Spleen (tissue), 11 donors: Measurements from ENCODE around the gene BTN1A1. TPM values are rescaled to one million over a fixed set of nuclear protein-coding genes. Genes with fewer than 3 reads are reported as not detected.
A peak's percentile ranks its signal among the peaks of the same experiment; 100 is the strongest.
"Not testable (repeated sequence)": the region's sequence is repeated elsewhere in the genome, so short reads cannot be mapped to it uniquely, and the experiment has no call there.

Experiments used
- DNase-seq: peaks from one replicate; pipeline ENCODE4 v3.0.0-alpha.2; 2020
- H3K27ac ChIP-seq, 8 donors: fragments of 200-600 bp; sonication (generic) in 7 of 8; 1 replicate in 4 of 8; 2 replicates in 4 of 8; pipeline versions ENCODE4 v1.5.0 to v1.8.0; 2016 to 2021; ENCODE audit warnings: inconsistent platforms in 4 of 8, mild to moderate bottlenecking in 4 of 8, moderate library complexity in 1 of 8
- H3K27me3 ChIP-seq, 7 donors: fragments of 200-600 bp; sonication (generic) in 6 of 7; replicated peaks in 1 of 7; 1 replicate in 4 of 7; 2 replicates in 3 of 7; pipeline versions ENCODE4 v1.5.0 to v1.8.0; 2016 to 2021; ENCODE audit warnings: inconsistent platforms in 3 of 7, mild to moderate bottlenecking in 1 of 7
- H3K36me3 ChIP-seq, 6 donors: fragments of 200-600 bp; sonication (generic) in 5 of 6; 1 replicate in 4 of 6; 2 replicates in 2 of 6; pipeline versions ENCODE4 v1.5.0 to v1.8.0; 2016 to 2021; ENCODE audit warnings: inconsistent platforms in 2 of 6
- H3K4me1 ChIP-seq, 6 donors: fragments of 200-600 bp; sonication (generic) in 5 of 6; 1 replicate in 3 of 6; 2 replicates in 3 of 6; pipeline versions ENCODE4 v1.5.0 to v1.8.0; 2016 to 2021; ENCODE audit warnings: inconsistent platforms in 3 of 6
- H3K4me3 ChIP-seq, 8 donors: fragments of 200-600 bp; sonication (generic) in 7 of 8; 1 replicate in 4 of 8; 2 replicates in 4 of 8; pipeline versions ENCODE4 v1.5.0 to v1.8.0; 2016 to 2021; ENCODE audit warnings: inconsistent platforms in 4 of 8, mild to moderate bottlenecking in 4 of 8, moderate library complexity in 2 of 8
- H3K9me3 ChIP-seq, 8 donors: fragments of 200-600 bp; sonication (generic) in 7 of 8; 1 replicate in 4 of 8; 2 replicates in 4 of 8; pipeline versions ENCODE4 v1.5.0 to v1.8.0; 2016 to 2021; ENCODE audit warnings: inconsistent platforms in 4 of 8
- CTCF ChIP-seq, 11 experiments: fragments of 200-600 bp in 7 of 11; fragments of 450-650 bp in 4 of 11; sonication (generic) in 4 of 11; IDR thresholded peaks in 8 of 11; conservative IDR thresholded peaks in 3 of 11; 1 replicate in 7 of 11; 2 replicates in 4 of 11; pipeline versions ENCODE4 v1.4.0 to v1.8.0; 2016 to 2021; ENCODE audit warnings: antibody characterized with exemption in 11 of 11, inconsistent platforms in 4 of 11, mild to moderate bottlenecking in 1 of 11
- POLR2A ChIP-seq, 3 donors: fragments of 450-650 bp; IDR thresholded peaks; one replicate each; pipeline ENCODE4 v1.5.1; 2017; ENCODE audit warnings: antibody characterized with exemption in 3 of 3, mild to moderate bottlenecking in 1 of 3
- POLR2AphosphoS5 ChIP-seq, 3 donors: sonication (generic); formaldehyde crosslinking; IDR thresholded peaks; one replicate each; pipeline ENCODE4 v1.5.1; 2017; ENCODE audit warnings: antibody characterized with exemption in 3 of 3
- WGBS, 5 donors: extraction: QIAGEN DNeasy Blood & Tissue Kit in 3 of 5; methylation state at CpG; one replicate each; pipeline versions ENCODE4 v1.1.5 to v1.1.7; 2013 to 2018; 5-methylcytosine and 5-hydroxymethylcytosine counted together
- intact Hi-C: fragments of 100-400 bp; cut with DNase I; formaldehyde crosslinking; loops from one replicate; pipeline ENCODE4 v1.15.0; 2023; ENCODE audit warnings: low total_unique reads
- polyA plus RNA-seq, 3 donors: library from polyadenylated mRNA; stranded (reverse); fragments of 200-250 nt; gene quantifications; one replicate each; pipeline ENCODE4 v1.2.1, GENCODE V29; 2013
- total RNA-seq, 7 donors: library from RNA; depleted of rRNA in 3 of 7; stranded (reverse); fragments of >200 nt in 3 of 7; fragmentation: NEBNext Ultra II Directional in 4 of 7; extraction: Animal tissue kit (Norgen Biotek cat#: 25700) in 4 of 7; gene quantifications; one replicate each; pipeline versions ENCODE4 v1.1.0 to v1.2.1, GENCODE V29; 2016 to 2021
- donor health status: healthy with polysubstance abuse.
- donor health status: DM: no; HTN: no; CAD: no; lungs with moderate emphysema.
- donor health status: DM: no; HTN: no; CAD: no.
- donor health status: Bipolar disorder and iron deficiency.
- donor health status: healthy.
- donor health status: DM: no; HTN: no; CAD: no.
- donor health status: DM: yes; HTN: yes; CAD: no.

BTN1A1 gene
- total and polyA plus RNA-seq, 10 donors = 0.23 to 1.1 (median 0.35) TPM

- WGBS, 5 donors = 24 to 28% (median 26%) methylated on average over 9 of the region's 9 CpGs
- DNase-seq = no peak
- Histone ChIP-seq H3K36me3 (peaks cover 0 to 35% (median 23%) of the 10 kb centered on the region in 6 donors), H3K9me3 (no peaks in the 10 kb centered on the region), H3K27me3 (no peaks in the 10 kb centered on the region), H3K4me1 (peaks cover 40 to 84% (median 62%) of the 10 kb centered on the region in 6 donors), H3K27ac (peak overlapping the region; percentile 77 to 98 (median 96)), H3K4me3 (peak overlapping the region in 7 of 8 donors; percentile 67 to 80 (median 76))
- intact Hi-C loops = no loop called here
- no peak for TF ChIP-seq CTCF (IDR thresholded peaks at IDR 0.05 in 8 of 11, conservative IDR thresholded peaks at IDR 0.05 in 3 of 11)
- TF ChIP-seq POLR2A (IDR thresholded peaks at IDR 0.05) = no peak
- peak in 1 of 3 donors; percentile 20 for TF ChIP-seq POLR2AphosphoS5 (IDR thresholded peaks at IDR 0.05)
Observed at GRCh38 chr6:26457264-26457805, 42.8 kb upstream of the BTN1A1 start.

- Histone ChIP-seq H3K4me3 (peak within 1 kb of the TSS; percentile 66 to 80 (median 76)), H3K36me3 (peaks cover 0 to 41% (median 30%) of the 10 kb centered on the region in 6 donors), H3K9me3 (no peaks in the 10 kb centered on the region), H3K27me3 (no peaks in the 10 kb centered on the region), H3K27ac (peak within 1 kb of the TSS; percentile 77 to 98 (median 96)), H3K4me1 (peaks cover 40 to 84% (median 63%) of the 10 kb centered on the region in 6 donors)
- intact Hi-C loops = no loop called here
- DNase-seq = peak; percentile 95
- no peak for TF ChIP-seq CTCF (IDR thresholded peaks at IDR 0.05 in 8 of 11, conservative IDR thresholded peaks at IDR 0.05 in 3 of 11)
- peak; percentile 68 to 81 (median 79) for TF ChIP-seq POLR2AphosphoS5 (IDR thresholded peaks at IDR 0.05)
- no peak for TF ChIP-seq POLR2A (IDR thresholded peaks at IDR 0.05)
- 0 to 1% (median 1%) methylated on average over 28 to 31 of the region's 31 CpGs for WGBS, 5 donors
Observed at GRCh38 chr6:26457806-26458688, 42.1 kb upstream of the BTN1A1 start, which contains the start of gene BTN2A1. TSS of gene BTN2A1 (plus strand) at chr6:26457955. CDS start at chr6:26458637, 682 bp downstream.

- Histone ChIP-seq H3K4me1 (peaks cover 40 to 93% (median 71%) of the 10 kb centered on the region in 6 donors), H3K27ac (peak overlapping the region in 6 of 8 donors; percentile 8 to 98 (median 97)), H3K27me3 (no peaks in the 10 kb centered on the region), H3K36me3 (peaks cover 0 to 53% (median 42%) of the 10 kb centered on the region in 6 donors), H3K9me3 (no peaks in the 10 kb centered on the region), H3K4me3 (peak overlapping the region; percentile 66 to 80 (median 76))
- TF ChIP-seq POLR2A (IDR thresholded peaks at IDR 0.05) = no peak
- TF ChIP-seq CTCF (IDR thresholded peaks at IDR 0.05 in 8 of 11, conservative IDR thresholded peaks at IDR 0.05 in 3 of 11) = no peak
- WGBS, 5 donors = 82 to 89% (median 85%) methylated on average over 16 of the region's 16 CpGs
- DNase-seq = no peak
- intact Hi-C loops = no loop called here
Observed at GRCh38 chr6:26459023-26459810, 40.9 kb upstream of the BTN1A1 start.

- H3K27me3 ChIP-seq, DNase-seq, H3K27ac ChIP-seq, intact Hi-C loops, H3K9me3 ChIP-seq: not testable (repeated sequence)
- Histone ChIP-seq H3K36me3 (peaks cover 0 to 75% (median 63%) of the 10 kb centered on the region in 6 donors), H3K4me1 (peaks cover 32 to 83% (median 67%) of the 10 kb centered on the region in 6 donors), H3K4me3 (peak overlapping the region in 4 of 8 donors; percentile 1 to 80 (median 75))
- 73 to 81% (median 75%) methylated on average over 5 of the region's 5 CpGs for WGBS, 5 donors
Observed at GRCh38 chr6:26461353-26461752, 38.8 kb upstream of the BTN1A1 start.
